ENCODE results near the gene DLG4. TPM values are rescaled to one million over a fixed set of nuclear protein-coding genes. Genes with fewer than 3 reads are reported as not detected.
A peak's percentile ranks its signal among the peaks of the same experiment; 100 is the strongest.

DLG4 gene
- total RNA-seq, 2 experiments from 2014 or later = 9.5 to 9.7 TPM

GRCh38 chr17:7233701-7234082, 14.1 kb upstream of the DLG4 start:
- Mint-ChIP-seq H3K9me3 (no peaks in the 10 kb centered on the region), H3K27me3 (peaks cover 2% of the 10 kb centered on the region), H3K4me3 (peak overlapping the region; percentile 99), H3K36me3 (ENCODE audit: low read depth) (peaks cover 49% of the 10 kb centered on the region), H3K27ac (peak overlapping the region; percentile 96), H3K4me1 (ENCODE audit: low read depth) (peaks cover 46% of the 10 kb centered on the region)
- ATAC-seq (peak; percentile 15), DNase-seq (no peak)
- TF ChIP-seq CTCF (IDR thresholded peaks at IDR 0.05) = no peak
- POLR2A ChIA-PET = interaction anchor here (1.0 to 15.6 kb wide), 7 partner anchors 8 to 104 kb away, joined by 3 to 261 read pairs (median 4); partner anchors contain the start of genes ACADVL, DLG4 and GABARAP
- CTCF ChIA-PET = interaction anchor here (1.0 to 4.3 kb wide), 3 partner anchors 13 to 188 kb away, joined by 4 to 22 read pairs (median 5); partner anchors contain the start of genes ACADVL and DLG4
- intact Hi-C loops (cut with micrococcal nuclease) = no loop called here

DNA sequence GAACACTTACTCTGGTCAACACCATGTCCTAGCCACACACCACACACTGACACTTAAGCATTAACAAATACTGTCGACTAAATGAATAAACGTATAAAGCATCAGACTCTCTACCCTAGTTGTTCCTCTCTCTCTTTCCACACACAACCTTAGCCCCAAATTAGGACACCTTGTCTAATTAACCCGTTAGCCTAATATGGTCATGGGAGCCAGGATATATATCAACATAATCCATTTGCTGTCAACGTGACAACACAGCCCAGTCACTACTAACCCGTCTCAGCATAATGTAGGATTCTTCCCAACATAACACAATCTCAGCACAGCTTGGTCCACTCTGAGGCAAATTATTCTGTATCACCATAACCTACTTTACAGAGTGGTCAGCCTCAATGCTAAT, 12.5 kb upstream of the DLG4 start:
- DNase-seq (no peak), ATAC-seq (no peak)
- Mint-ChIP-seq H3K4me3 (peak overlapping the region; percentile 99), H3K27ac (peak overlapping the region; percentile 48), H3K27me3 (peaks cover 2% of the 10 kb centered on the region), H3K9me3 (no peaks in the 10 kb centered on the region), H3K4me1 (ENCODE audit: low read depth) (peaks cover 51% of the 10 kb centered on the region), H3K36me3 (ENCODE audit: low read depth) (peaks cover 59% of the 10 kb centered on the region)
- intact Hi-C loops (cut with micrococcal nuclease) = no loop called here
- CTCF ChIA-PET = interaction anchor here (4.3 kb wide), 1 partner anchor 12 kb away, joined by 22 read pairs; the partner anchor contains the start of genes ACADVL and DLG4
- no peak for TF ChIP-seq CTCF (IDR thresholded peaks at IDR 0.05)
- POLR2A ChIA-PET = interaction anchor here (15.6 kb wide), 1 partner anchor 13 kb away, joined by 261 read pairs; the partner anchor contains the start of genes ACADVL and DLG4

DNA sequence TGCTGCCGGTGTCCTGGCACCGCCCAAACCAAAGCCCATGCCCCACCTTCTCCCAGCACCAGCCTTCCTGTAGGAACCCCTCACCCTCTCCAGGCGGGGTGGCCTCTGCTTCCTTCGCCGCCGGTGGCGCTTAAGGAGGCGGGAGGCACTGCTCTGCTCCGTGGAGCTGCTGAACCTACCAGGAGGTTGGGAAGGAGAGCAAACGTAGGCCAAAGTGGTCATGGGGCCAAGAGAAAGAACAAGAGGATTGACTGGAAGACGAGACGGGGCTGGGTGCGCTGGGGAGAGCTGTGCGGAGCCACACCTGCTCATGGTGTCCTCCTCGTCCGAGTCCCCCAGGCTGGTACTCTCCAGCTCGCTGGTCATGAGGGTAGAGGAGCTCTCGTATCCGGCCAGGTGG, 9.9 kb upstream of the DLG4 start:
- POLR2A ChIA-PET = interaction anchor here (1.4 to 15.6 kb wide), 2 partner anchors 10 to 85 kb away, joined by 5 to 261 read pairs; partner anchors contain the start of genes ACADVL and DLG4
- TF ChIP-seq CTCF (IDR thresholded peaks at IDR 0.05) = no peak
- peaks cover 2% of the 10 kb centered on the region for H3K27me3 Mint-ChIP-seq
- CTCF ChIA-PET = interaction anchor here (1.3 kb wide), 1 partner anchor 9 kb away, joined by 6 read pairs; no protein-coding TSS in a partner anchor
- H3K27ac Mint-ChIP-seq = no peak overlapping the region
- peaks cover 41% of the 10 kb centered on the region for H3K36me3 Mint-ChIP-seq (ENCODE audit: low read depth)
- no peak overlapping the region for H3K4me3 Mint-ChIP-seq
- peaks cover 30% of the 10 kb centered on the region for H3K4me1 Mint-ChIP-seq (ENCODE audit: low read depth)
- intact Hi-C loops (cut with micrococcal nuclease) = no loop called here
- no peak for ATAC-seq
- no peaks in the 10 kb centered on the region for H3K9me3 Mint-ChIP-seq
- no peak for DNase-seq

DNA sequence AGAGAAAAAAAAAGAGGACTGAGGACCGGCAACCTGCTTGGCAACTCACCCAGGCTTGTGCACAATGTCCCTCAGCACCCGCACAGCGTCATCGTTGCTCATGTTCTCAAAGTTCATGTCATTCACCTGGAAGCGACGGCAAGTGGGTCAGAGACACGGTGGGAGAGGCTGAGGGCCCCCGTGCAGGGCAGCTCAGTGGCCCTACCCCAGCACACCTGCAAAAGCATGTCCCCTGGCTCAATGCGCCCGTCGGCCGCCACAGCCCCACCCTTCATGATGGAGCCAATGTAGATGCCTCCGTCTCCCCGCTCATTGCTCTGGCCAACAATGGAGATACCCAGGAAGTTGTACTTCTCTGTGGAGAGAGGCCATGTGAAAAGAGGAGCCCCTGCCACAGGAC, 9.3 kb upstream of the DLG4 start:
- no peak for DNase-seq
- no peak overlapping the region for H3K27ac Mint-ChIP-seq
- ChIA-PET CTCF (no interaction called here), POLR2A (interaction anchor here (1.4 kb wide), 1 partner anchor 85 kb away, joined by 5 read pairs; no protein-coding TSS in a partner anchor)
- H3K36me3 Mint-ChIP-seq (ENCODE audit: low read depth) = peaks cover 42% of the 10 kb centered on the region
- intact Hi-C loops (cut with micrococcal nuclease) = no loop called here
- H3K4me1 Mint-ChIP-seq (ENCODE audit: low read depth) = peaks cover 28% of the 10 kb centered on the region
- H3K9me3 Mint-ChIP-seq = no peaks in the 10 kb centered on the region
- no peak for TF ChIP-seq CTCF (IDR thresholded peaks at IDR 0.05)
- no peak for ATAC-seq
- no peaks in the 10 kb centered on the region for H3K27me3 Mint-ChIP-seq
- H3K4me3 Mint-ChIP-seq = no peak overlapping the region

Measured in activated CD8-positive, alpha-beta T cell treated with anti-CD3 and anti-CD28 coated beads for 36 hours (primary cell).